Activated T-helper 1 cell treated with Interleukin-2 at 50 U/mL for 16 hours (primary cell): Measurements from ENCODE around the gene DDX1.

Source experiments
- DNase-seq: peaks from one replicate; pipeline ENCODE4 v3.0.0-alpha.2; 2020; ENCODE audit warnings: low read depth

The DDX1 gene

DNA sequence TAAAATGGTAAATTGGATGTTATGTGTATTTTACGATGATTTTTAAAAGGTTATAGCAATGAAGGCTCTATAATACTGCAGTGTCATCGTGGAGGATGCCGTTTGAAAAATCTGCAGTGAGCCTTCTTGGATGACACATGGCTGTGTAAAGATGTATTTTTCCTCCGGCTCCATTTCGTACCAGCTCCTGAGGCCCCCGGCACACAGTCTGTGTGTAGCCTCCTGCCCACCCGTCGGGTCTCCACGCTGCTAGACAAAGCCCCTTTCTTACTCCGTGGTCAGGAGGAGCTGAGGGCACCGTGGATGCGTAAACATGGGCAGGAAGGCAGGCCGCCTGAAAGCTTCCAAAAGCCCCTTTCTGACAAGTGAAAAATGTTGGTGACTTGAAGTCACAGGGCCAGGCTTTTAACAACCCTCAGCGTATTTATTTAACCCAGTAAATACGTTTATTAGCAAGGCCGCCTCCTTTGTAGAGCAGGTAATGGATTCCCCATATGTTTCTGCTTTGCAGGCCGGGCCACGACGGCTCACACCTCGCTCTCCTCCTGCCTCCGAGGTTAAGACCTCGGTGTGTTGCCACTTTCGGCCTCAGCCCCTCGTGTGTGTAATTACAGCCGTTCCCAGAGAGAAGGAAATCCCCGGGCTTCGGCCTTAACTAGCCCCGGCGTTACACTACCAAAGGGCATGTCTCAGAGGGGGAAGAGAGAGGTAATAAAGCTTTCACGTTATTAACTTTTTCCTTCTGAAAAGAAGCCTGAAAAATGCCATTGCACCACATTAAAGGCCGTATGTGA is 72.8 kb downstream of the DDX1 start:
- DNase-seq = no peak

DNA sequence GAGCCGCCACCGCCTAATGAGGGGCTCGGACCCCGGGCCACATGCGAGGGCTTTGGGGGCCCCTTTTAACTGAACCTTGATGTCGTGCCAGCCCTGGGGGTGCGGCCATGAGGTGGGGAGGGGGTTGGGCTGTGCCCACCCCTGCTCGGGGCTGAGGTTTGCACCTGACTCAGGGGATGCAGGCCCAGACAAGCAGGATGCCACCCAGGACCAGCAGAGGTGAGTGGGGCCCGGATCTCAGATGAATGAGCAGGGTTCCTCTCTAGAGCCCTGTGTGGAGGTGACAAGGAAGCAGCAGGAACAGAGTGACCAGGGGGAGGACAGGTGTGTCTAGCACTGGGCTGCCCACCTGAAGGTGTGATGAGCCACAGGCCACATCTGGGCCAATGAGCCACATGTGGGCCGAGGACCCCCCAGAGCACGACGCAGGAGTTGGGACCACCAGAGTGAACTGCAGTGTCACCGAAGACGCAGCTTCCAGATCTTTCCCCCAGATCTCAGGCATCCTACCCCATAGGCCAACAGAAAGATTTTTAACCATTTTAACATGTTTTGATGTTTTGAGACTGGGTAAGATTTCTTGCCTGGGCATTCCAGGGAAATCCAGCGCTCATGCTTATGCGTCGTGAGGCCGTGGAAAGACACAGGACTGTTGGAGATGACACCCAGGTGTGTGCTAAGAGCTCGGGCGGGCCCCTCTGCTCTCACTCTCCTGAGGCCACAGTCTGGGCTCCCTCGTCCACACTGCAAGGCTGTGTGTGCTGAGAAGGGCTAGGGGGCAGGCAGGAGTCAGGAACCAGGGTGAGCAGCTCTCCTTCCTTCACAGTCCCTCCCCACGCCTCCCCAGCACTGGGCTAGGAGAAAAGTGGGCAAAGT is 73.6 kb downstream of the DDX1 start:
- no peak for DNase-seq

DNA sequence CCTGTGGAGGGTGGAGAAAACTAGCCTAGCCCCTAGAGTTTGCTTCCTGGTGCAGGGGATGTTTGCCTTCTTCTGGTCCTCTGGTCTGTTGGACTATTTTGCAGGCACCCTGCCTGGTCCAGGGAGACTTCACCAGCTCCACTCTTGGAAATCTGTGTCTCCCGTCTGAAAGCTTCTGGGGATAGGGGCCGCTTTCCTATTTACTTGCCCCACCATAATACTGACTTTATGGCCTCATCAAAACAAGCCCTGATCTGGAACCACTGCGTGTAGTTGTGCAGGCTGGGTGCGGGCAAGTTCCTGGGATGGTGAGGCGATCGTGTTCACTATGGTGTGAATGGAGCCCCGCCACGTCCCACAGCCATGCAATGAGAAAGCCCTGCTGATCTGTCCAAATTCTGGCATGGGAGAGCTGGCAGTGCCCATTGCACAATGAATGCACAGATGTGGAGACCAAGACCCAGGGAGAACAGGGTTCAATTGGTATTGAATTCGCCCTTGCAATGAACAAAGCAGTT is 74.3 kb downstream of the DDX1 start:
- DNase-seq = no peak

DNA sequence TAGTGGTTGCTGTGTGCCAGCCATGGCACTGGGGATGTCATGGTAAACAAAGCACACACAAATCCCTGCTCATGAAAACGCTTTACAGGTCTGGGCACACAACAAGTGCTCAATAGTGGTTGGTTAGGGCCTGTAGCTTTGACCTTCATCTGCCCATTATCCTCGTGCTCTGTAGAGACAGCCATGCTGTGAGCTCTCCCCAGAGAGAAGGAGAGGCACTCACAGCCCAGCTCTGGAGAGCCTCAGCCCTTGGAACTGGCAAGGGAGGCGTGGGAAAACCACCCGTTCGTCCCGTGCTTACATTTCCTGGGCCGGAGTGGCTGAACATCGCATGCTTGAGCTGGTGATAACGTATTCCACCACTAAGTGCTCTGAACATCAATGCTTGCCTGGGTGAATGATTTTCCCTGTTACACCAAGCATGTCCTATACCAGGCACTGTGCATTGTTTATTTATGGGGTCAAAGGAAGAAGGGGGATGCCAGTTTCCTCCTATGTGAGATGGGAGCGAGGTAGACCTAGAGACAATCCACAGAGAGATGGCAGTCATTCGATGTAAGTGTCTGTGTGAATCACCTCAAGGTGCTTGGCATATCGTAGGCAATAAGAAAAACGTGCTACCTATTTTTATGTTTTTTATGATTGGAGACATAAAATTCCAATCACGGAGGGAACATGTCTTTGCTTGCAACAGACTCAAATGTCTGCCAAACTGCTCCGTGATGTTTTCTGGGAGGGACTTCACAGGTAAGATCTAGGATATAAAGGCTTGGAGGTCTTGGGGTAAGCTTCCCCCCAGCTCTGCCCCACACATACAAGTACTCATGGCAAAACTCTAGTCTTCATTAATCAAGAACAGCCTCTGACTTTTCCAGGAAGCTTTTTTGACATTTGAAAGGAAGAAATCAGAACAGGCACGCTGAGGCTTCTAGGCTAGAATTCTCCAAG is 75.5 kb downstream of the DDX1 start:
- no peak for DNase-seq

DNA sequence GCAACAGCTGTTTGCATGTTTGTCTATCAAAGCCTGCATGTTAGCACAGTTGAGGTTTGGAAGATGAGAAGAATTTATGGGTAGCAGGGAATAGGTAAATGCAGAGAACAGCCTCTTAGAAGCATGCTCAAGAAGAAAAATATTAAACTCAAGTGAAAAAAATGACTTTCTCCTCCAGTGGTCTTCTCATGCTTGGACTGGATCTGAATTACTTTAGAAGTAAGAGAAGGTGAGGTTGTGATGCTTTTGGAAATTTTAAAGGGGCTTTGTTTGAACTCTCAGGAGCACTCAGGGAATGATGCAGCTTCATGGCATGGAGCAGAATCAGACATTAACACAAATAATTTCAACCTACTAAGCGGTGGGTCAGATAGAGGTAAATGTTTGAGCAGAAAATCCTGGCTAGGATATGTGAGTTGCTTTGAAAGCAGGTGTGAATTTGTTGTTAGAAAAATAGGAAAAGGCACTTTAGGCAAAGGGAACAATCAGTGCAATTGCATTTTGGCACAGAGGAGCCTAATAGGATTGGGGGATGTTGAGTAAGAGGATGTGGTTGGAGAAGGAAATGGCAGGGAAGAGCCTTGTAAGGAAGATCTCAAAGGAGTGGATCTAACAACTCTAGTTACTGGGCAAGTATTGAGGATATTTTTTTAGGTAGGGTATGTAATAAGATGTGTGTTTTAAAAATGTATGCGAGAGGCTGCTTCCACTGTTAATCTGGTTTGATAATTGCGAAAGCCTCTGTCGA is 76.3 kb downstream of the DDX1 start:
- DNase-seq = no peak

DNA sequence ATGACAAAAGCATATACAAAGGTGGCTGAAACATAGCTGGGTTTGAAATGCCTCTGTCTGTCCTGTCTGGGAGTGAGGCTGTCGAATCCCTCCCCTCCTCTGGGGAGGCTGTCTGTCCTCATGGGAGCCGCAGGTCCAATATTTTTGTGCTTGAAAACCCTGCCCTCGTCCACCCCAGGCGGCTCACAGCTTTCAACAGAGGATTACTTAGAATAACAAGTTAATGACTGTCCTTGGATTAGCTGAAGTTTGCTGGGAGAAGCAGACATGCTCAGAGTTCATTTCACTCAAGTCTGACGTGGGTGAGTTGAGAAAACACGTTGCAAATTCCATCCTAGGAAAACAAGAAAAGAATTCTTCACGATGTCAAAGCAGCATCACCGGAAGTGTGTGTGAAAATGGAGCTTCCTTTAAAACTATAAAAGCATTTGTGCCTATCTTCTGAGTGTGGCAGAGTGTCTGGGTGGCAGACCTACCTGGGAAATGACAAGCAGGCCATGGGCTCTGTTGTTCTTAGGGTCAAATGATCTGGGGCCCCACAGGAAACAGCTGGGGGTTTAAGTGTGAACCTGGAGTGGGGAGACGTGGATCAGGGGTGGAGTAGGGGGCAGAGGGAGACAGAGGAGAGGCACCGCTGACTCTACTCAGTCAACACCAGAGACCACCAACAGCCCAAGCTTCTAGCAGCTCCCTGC is 77.1 kb downstream of the DDX1 start:
- DNase-seq = no peak

DNA sequence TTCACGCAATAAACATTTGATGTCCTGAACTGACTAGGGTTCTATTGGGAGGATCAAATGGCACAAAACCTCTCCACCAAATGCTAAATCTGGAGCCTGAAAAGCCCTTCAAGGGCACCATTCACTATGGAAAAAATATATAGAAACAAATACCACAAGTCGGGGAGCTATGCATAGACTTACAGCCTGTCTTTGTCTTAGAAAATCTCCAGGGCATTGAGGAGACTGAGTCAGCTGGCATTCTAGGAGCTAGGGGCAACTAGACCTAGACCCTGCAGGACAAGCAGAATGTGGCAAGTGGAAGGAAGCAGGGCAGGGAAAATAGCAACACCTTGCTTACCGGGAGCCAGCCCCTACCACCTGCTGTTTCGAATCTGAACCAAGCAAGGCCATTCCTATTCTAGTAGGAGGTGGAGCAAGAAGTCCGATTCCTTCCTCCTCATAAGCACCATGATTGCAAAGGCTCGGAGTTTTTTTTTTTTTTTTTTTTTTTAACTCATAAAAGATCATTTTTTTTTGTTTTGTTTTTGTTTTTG is 77.8 kb downstream of the DDX1 start:
- no peak for DNase-seq

DNA sequence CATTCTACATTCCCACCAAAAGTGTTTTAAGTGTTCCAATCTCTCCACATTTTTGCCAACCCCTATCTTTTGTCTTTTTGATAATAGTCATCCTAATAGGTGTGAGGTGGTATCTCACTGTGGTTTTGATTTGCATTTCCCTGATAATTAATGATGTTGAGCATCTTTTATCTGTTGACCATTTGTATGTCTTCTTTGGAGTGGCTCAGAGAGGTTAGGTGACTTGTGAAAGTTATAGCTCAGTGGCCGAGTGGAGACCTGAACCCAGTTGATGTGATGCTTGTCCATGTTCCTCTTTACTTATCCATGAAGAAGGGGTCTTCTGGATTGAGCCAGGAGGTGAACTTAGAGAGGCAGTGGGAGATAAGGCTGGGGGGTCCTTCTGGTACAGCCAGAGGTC is 78.8 kb downstream of the DDX1 start:
- DNase-seq = no peak

DNA sequence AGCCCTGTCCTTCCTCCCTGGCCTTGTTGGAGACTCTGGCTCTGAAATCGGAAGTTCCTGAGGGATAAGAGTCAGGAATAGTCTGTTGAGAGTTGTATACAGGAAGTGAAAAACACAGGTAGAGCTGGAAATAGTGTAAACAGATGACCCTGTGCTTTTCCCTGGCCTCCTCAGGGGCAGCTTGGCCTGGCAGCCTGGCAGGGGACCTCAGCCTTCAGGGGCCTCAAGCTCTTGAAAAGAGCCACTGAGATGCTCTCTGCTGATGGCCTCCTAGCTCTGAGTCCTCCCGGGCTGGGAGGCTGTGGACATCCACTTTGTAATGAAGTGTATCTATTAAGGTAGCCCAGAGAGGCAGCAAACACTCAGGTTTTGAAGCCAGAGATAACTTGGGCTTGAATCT is 79.3 kb downstream of the DDX1 start:
- no peak for DNase-seq

DNA sequence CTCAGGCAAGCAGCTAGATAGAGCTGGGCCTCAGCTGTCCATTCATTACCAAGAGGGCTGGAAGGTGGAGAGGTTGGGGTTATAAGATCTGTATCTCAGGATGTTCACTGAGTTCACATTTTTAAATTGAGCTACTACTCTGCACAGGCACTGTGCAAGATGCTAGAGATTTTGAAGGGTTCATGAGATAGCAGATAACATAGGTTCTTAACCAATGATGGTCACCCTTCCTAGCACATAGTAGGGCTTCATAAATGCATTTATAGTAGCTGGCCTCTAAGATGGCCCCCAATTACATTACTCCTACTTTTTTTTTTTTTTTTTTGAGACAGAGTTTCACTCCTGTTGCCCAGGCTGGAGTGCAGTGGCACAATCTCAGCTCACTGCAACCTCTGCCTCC is 79.7 kb downstream of the DDX1 start:
- no peak for DNase-seq

DNA sequence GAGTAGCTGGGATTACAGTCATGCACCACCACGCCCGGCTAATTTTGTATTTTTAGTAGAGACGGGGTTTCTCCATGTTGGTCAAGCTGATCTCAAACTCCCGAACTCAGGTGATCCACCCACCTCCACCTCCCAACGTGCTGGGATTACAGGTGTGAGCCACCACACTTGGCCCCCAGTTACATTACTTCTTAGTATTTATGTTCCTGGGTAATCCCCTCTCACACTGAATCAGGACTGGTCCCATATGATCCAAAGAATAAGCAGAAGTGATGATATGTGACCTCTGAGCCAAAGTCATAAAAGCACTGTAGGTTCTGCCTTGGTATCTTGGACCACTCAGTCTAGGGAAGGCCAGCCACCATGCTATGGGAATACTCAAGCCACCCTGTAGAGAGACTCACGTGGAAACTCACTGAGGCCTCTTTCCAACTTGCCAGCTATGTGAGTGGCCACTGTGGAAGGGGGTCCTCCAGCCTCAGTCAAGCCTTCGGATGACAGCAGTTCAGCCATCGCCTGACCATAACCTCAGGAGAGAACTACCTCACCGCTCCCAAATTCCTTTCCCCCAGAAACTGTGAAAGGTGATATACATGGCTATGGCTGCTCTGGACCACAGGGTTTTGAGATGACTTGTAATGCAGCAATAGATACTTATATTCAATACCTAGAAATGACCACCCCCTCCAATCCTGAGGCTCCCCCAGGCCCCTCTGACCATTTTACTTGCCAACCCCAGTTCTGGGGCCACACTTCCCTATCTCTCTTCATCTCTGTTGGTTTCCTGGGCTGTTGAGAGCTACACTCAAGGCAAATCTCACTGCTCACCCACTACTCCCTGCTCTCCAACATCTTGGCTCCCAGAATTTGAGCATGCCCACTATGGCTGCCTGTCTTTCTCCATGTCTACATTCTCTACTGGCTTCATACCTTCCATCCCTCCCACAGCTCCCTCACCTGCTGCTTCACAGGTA is 80.5 kb downstream of the DDX1 start:
- DNase-seq = no peak

DNA sequence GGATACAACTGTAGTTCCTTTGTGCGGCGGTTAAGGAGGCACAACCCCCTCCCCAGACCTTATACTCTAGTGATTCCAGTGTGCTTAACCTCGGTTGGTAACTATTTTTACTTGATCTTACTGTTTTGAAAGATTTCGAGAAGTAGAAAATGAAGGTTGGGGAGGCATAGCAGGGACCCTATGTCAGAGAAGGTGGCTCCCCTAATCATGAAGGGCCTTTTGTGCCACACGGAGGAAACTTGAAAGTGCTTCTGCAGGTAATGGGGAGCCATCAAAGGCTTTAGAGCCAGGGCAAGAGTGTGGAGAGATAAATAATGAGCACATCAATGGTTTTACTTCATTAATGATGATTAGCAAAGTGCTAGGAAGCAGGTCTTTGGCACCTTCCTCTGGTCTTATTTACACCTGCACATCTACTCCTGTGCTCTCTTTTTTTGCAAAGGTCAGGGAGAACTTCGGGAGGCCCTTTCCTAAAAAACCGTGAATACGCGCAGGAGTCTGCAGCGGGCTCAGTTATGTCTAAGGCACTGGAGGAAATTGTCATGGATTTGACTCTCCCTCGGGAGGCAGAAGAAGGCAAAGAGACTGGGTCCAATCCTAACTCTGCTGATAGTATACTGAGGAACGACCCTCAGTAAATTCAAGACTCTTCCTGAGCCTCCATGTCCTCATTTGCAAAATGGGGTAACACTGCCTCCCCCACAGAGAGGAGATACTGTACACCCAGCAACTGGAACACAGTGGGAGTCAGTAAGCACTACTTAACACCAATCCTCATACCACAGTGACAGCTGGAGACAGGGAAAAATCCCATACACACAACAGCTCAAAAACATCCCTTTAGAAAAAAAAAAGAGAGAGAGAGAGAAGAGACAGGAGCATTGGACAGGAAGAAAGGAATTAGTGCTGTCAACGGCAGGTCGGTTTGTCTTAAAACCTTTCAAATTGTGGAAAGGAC is 81.6 kb downstream of the DDX1 start:
- no peak for DNase-seq

DNA sequence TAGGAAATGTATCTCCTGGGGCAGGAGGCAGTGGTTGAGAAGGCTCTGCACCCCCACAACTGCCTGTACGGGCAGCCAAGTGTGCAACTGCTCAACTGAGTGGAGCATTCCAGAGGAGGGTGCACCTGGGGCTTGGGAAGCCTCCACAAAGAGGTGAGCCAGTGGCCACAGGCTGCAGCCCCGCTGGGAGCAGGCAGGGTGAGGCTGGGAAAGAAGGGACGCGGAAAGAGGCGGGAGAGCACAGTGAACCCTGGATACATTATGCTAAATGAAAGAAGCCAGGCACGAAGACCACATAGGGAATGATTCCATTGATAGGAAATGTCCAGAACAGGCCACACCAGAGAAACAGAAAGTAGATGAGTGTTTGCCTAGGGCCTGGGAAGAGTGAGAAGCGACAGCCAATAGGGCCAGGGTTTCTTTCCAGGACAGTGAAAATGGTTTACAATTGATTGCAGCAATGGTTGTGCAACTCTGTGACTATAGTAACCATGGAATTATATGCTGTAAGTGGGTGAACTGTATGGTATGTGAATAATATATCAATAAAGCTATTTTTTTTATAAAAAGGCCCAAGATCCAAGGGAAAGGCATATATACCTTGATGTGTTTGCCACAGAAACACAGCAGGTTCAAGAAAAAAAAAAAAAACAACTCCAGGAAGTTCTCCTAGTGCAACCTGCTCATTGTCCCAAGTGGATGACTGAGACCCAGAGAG is 82.4 kb downstream of the DDX1 start:
- no peak for DNase-seq

DNA sequence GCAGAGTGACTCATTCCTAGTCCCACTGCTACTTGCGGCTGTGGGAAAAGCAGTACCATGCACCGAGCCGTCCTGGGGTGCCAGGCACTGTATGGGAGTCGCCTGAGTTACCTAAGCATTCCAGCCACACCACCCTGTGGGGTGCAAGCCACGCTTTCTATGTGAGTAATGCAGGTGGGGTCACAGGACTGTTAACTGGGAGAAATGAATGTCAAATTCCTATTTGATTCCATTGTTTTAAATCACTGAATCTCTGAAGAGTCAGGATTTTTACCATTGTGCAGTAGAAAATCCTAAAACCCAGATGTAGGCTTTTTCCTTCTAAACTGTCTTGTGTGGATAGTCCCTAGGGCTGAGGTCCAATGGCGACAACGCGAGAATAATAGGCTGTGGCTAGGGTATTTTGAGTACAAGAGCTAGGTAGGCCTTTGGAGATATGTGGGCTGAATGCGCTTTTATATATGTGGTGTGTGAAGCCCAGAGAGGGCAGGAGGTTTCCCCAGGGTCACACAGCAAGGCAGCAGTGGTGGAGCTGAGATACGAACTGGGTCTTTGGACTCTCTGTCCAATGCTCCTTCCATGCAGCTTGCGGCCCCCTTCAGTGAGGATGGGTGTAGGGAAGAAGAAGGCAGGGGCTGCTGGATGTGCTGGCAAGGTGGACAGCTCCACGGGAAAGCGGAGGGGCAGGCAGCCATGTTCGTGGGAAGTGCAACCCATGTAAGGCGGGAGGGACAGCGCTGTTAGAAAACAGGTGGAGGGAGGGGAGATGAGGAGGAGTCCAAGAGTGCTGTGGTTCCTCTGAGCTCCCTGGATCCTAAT is 83.2 kb downstream of the DDX1 start:
- DNase-seq = no peak

DNA sequence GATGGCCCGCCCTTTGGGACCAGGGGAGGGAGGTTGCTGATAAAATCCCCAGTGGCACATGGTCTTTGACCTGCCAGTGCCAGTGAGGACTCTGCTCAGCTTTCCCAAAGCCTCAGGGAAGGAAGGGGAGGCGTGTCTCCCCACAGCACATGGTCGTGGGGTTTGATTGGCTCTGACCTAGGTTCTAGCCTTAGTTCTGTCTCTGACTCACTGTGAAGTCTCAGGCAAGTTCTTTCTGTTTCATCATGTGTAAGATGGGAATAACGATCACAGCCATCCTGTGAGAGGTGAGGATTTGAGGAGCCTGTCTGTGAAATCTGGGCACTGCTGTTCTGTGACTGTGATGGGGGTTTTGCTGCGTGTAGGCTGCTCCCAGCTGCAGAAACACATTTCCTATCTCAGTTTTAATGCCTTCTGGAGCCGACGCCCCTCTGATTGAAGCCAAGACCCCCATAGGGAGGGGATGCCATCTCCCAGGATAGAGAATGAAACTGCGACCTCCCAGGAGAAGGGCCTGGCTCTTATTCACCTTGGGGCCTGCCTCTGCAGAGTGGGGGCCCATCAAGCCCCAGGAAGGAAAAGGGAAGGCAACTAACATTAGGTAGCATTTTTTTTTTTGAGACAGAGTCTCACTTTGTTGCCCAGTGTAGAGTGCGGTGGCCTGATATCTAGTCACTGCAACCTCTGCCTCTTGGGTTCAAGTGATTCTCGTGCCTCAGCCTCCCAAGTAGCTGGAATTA is 84.0 kb downstream of the DDX1 start:
- no peak for DNase-seq
